ENCODE data around the gene KRTAP29-1. TPM values are rescaled to one million over a fixed set of nuclear protein-coding genes. Genes with fewer than 3 reads are reported as not detected.

KRTAP29-1 gene
- total RNA-seq, 2 experiments from 2014 or later, result not detected

Other genes starting within 250 kb of the KRTAP29-1 start
- not detected for gene KRTAP2-2, start 247.6 kb downstream of the KRTAP29-1 start, total RNA-seq
- gene KRTAP2-3, start 242.7 kb downstream of the KRTAP29-1 start, total RNA-seq, result not detected
- not detected for gene KRTAP2-4, start 237.0 kb downstream of the KRTAP29-1 start, total RNA-seq
- gene KRTAP4-7, start 218.7 kb downstream of the KRTAP29-1 start, total RNA-seq, result not detected
- gene KRTAP4-8, start 204.7 kb downstream of the KRTAP29-1 start, total RNA-seq, result not detected
- gene KRTAP4-16, start 200.6 kb downstream of the KRTAP29-1 start, total RNA-seq, result not detected
- gene KRTAP4-9, start 197.5 kb downstream of the KRTAP29-1 start, total RNA-seq, result not detected
- gene KRTAP4-11, start 184.5 kb downstream of the KRTAP29-1 start, total RNA-seq, result not detected
- gene KRTAP4-12, start 178.7 kb downstream of the KRTAP29-1 start, total RNA-seq, result not detected
- gene KRTAP4-6, start 162.3 kb downstream of the KRTAP29-1 start, total RNA-seq, result not detected
- gene KRTAP4-5, start 153.0 kb downstream of the KRTAP29-1 start, total RNA-seq, result not detected
- gene KRTAP4-4, start 142.1 kb downstream of the KRTAP29-1 start, total RNA-seq, result not detected
- gene KRTAP4-3, start 134.6 kb downstream of the KRTAP29-1 start, total RNA-seq, result not detected
- not detected for gene KRTAP4-2, start 124.6 kb downstream of the KRTAP29-1 start, total RNA-seq
- gene KRTAP4-1, start 117.9 kb downstream of the KRTAP29-1 start, total RNA-seq, result not detected
- gene KRTAP9-1, start 113.0 kb downstream of the KRTAP29-1 start, total RNA-seq, result not detected
- gene KRTAP9-2, start 76.2 kb downstream of the KRTAP29-1 start, total RNA-seq, result not detected
- not detected for gene KRTAP9-3, start 70.4 kb downstream of the KRTAP29-1 start, total RNA-seq
- not detected for gene KRTAP9-8, start 64.9 kb downstream of the KRTAP29-1 start, total RNA-seq
- not detected for gene KRTAP9-4, start 53.2 kb downstream of the KRTAP29-1 start, total RNA-seq
- gene KRTAP9-9, start 47.5 kb downstream of the KRTAP29-1 start, total RNA-seq, result not detected
- not detected for gene KRTAP9-6, start 37.5 kb downstream of the KRTAP29-1 start, total RNA-seq
- not detected for gene KRTAP9-7, start 27.2 kb downstream of the KRTAP29-1 start, total RNA-seq
- gene KRTAP16-1, start 6.5 kb upstream of the KRTAP29-1 start, total RNA-seq, result not detected
- not detected for gene KRTAP17-1, start 12.9 kb upstream of the KRTAP29-1 start, total RNA-seq
- gene KRT33A, start 48.0 kb upstream of the KRTAP29-1 start, total RNA-seq, result not detected
- gene KRT33B, start 67.0 kb upstream of the KRTAP29-1 start, total RNA-seq, result not detected
- gene KRT34, start 79.5 kb upstream of the KRTAP29-1 start, total RNA-seq, result not detected
- gene KRT31, start 94.8 kb upstream of the KRTAP29-1 start, total RNA-seq, result not detected
- not detected for gene KRT37, start 121.7 kb upstream of the KRTAP29-1 start, total RNA-seq
- not detected for gene KRT38, start 138.1 kb upstream of the KRTAP29-1 start, total RNA-seq
- gene KRT32, start 164.5 kb upstream of the KRTAP29-1 start, total RNA-seq, result not detected
- not detected for gene KRT35, start 178.3 kb upstream of the KRTAP29-1 start, total RNA-seq
- not detected for gene KRT36, start 187.1 kb upstream of the KRTAP29-1 start, total RNA-seq
- gene KRT13, start 202.8 kb upstream of the KRTAP29-1 start, total RNA-seq, result not detected
- gene KRT15, start 216.0 kb upstream of the KRTAP29-1 start, total RNA-seq, result not detected
- not detected for gene KRT19, start 225.5 kb upstream of the KRTAP29-1 start, total RNA-seq

Measured in activated CD4-positive, alpha-beta memory T cell treated with anti-CD3 and anti-CD28 coated beads for 36 hours (primary cell).